Measurements from ENCODE around the gene PRDX2.
"Not testable (repeated sequence)": the region's sequence is repeated elsewhere in the genome, so short reads cannot be mapped to it uniquely, and the experiment has no call there.

PRDX2 gene

DNA sequence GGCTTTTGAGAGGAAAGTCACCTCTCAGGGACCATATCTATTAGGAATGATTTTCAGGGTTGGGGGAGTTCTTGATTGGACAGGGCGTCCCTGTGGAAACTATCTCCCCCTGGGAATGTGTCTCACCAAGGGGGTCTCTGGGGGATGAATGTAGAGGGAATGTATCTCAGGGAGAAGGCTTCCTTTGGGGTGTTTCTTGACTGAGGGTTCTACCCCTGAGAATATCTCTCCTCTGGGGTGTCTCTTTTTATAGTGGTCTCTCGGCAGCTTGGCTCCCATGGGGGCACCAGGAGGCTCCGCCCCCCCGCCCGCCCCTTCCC, 31.8 kb upstream of the PRDX2 start:
- H3K27me3 ChIP-seq (ENCODE audit: low read depth, low read length) = peaks cover 21% of the 10 kb centered on the region

DNA sequence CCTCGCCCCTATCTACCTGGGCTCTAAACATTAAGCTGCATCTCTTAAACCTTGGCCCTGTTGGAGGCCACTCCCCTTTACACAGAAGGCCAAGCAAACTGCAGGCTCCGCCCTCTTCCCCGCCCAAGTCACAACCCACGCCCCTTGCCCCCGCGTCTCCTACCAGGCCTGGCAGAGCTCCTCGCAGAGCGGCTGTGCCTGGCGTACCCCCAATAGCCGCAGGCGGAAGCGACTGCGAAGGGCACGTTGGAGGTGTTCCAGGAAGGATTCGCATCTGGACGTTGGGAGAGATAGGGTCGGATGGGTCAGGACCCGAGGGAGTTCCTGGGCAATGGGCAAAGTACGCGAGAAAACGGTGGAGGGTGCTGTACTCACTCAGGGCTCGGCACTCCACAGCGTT, 26.9 kb upstream of the PRDX2 start:
- Histone ChIP-seq H3K79me2 (ENCODE audit: low read length) (no peaks in the 10 kb centered on the region), H4K20me1 (ENCODE audit: insufficient read depth, low read length) (no peaks in the 10 kb centered on the region), H3K4me1 (ENCODE audit: low read length) (peaks cover 8% of the 10 kb centered on the region), H3K27me3 (ENCODE audit: low read depth, low read length) (peaks cover 9% of the 10 kb centered on the region; the same call in 1 of the 2 replicates), H3K36me3 (replicated peaks; ENCODE audit: low read depth, low read length) (no peaks in the 10 kb centered on the region), H3K9ac (ENCODE audit: low read length) (no peak overlapping the region), H3K27ac (ENCODE audit: low read length) (no peak overlapping the region), H3K9me3 (ENCODE audit: insufficient read depth, low read length) (no peaks in the 10 kb centered on the region), H3K4me2 (ENCODE audit: low read length) (no peak overlapping the region), H3K4me3 (ENCODE audit: low read length) (no peak overlapping the region), H2AFZ (ENCODE audit: low read depth, low read length) (no peak overlapping the region)
- TF ChIP-seq, protein P1, sequence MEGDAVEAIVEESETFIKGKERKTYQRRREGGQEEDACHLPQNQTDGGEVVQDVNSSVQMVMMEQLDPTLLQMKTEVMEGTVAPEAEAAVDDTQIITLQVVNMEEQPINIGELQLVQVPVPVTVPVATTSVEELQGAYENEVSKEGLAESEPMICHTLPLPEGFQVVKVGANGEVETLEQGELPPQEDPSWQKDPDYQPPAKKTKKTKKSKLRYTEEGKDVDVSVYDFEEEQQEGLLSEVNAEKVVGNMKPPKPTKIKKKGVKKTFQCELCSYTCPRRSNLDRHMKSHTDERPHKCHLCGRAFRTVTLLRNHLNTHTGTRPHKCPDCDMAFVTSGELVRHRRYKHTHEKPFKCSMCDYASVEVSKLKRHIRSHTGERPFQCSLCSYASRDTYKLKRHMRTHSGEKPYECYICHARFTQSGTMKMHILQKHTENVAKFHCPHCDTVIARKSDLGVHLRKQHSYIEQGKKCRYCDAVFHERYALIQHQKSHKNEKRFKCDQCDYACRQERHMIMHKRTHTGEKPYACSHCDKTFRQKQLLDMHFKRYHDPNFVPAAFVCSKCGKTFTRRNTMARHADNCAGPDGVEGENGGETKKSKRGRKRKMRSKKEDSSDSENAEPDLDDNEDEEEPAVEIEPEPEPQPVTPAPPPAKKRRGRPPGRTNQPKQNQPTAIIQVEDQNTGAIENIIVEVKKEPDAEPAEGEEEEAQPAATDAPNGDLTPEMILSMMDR (IDR thresholded peaks at IDR 0.05; ENCODE audit: low read depth, low read length) = no peak
- TF ChIP-seq EZH2phosphoT487 (IDR thresholded peaks at IDR 0.05; ENCODE audit: low read depth) = no peak

More for the DNA sequence above, 31.8 kb upstream of the PRDX2 start:
- no peaks in the 10 kb centered on the region for H3K79me2 ChIP-seq (ENCODE audit: low read length)
- H3K4me3 ChIP-seq (ENCODE audit: low read length) = peak overlapping the region; percentile 73
- H3K9ac ChIP-seq (ENCODE audit: low read length) = peak overlapping the region; percentile 31; the same call in 1 of the 2 replicates
- H3K4me1 ChIP-seq (ENCODE audit: low read length) = peaks cover 21% of the 10 kb centered on the region
- H2AFZ ChIP-seq (ENCODE audit: low read depth, low read length) = no peak overlapping the region
- peak overlapping the region; percentile 86 for H3K4me2 ChIP-seq (ENCODE audit: low read length)
- H3K27ac ChIP-seq (ENCODE audit: low read length) = no peak overlapping the region
- H3K36me3 ChIP-seq (replicated peaks; ENCODE audit: low read depth, low read length) = no peaks in the 10 kb centered on the region
- H4K20me1 ChIP-seq (ENCODE audit: insufficient read depth, low read length) = no peaks in the 10 kb centered on the region
- no peak for TF ChIP-seq EZH2phosphoT487 (IDR thresholded peaks at IDR 0.05; ENCODE audit: low read depth)
- TF ChIP-seq, protein P1 (IDR thresholded peaks at IDR 0.05; ENCODE audit: low read depth, low read length) = no peak
- H3K9me3 ChIP-seq (ENCODE audit: insufficient read depth, low read length) = no peaks in the 10 kb centered on the region

DNA sequence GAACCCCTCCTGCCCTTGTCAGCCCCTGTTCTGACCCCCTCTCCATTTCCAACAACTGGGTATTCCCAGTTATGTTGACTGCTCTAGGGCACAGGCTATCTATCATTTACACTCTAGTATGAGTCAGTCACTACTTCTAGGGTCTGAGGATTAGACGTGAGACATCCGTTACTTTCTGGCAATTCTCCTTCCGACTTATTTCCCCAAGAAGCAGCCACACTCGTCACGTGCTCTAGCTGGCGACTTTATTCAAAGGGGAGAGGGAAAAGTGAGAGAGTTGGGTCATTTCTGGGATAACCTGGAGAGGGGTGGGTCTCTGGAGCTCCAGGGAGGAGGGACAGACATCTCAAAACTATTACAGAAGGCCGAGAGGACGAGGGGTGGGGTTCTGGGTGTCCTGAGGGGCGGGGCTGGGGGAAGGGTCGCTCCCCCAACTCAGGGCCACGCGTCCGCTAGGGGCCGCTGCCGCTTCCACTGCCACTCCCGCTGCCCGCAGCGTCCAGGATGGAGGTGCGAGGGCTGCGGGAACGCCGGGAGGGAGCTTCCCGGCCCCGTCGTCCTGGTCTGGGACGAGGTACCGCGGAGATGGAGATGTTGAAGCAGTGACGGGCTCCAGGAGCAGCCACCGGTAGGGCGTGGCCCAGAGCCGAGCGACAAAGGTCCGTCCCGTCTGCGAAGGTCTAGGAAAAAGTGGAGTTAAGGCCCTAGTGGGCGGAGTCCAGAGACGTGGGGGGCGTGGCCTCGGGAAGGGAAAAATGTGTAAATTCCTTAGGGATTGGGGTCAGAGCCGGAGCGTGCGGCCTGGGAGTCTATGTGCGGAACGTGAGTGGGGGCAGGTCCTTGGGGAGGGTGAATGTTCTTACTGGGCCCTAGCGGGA, 23.9 kb upstream of the PRDX2 start:
- H3K27ac ChIP-seq (ENCODE audit: low read length) = no peak overlapping the region
- no peaks in the 10 kb centered on the region for H3K79me2 ChIP-seq (ENCODE audit: low read length)
- no peak overlapping the region for H3K4me2 ChIP-seq (ENCODE audit: low read length)
- no peaks in the 10 kb centered on the region for H3K27me3 ChIP-seq (ENCODE audit: low read depth, low read length)
- no peaks in the 10 kb centered on the region for H4K20me1 ChIP-seq (ENCODE audit: insufficient read depth, low read length)
- no peak overlapping the region for H2AFZ ChIP-seq (ENCODE audit: low read depth, low read length)
- H3K4me1 ChIP-seq (ENCODE audit: low read length) = no peaks in the 10 kb centered on the region
- H3K9ac ChIP-seq (ENCODE audit: low read length) = no peak overlapping the region
- no peak overlapping the region for H3K4me3 ChIP-seq (ENCODE audit: low read length)
- H3K36me3 ChIP-seq (replicated peaks; ENCODE audit: low read depth, low read length) = no peaks in the 10 kb centered on the region
- H3K9me3 ChIP-seq (ENCODE audit: insufficient read depth, low read length) = no peaks in the 10 kb centered on the region
- no peak for TF ChIP-seq EZH2phosphoT487 (IDR thresholded peaks at IDR 0.05; ENCODE audit: low read depth)

DNA sequence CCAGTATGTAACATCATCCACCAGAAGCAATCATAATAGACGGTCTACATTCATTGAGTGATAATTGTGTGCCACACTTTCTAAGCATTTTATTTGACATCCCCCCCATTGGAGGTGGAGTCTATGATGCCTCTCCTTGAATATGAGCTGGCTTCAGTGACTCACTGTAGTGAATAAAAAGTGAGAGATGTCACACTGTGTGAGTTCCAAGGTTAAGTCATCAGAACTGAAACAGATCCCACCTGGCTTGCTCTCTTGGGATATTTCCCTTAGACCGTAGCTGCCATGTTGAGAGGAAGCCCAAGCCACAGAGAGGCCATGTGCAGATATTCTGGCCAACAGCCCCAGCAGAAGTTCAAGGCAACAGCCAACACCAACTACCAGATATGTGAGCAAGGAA, 20.2 kb upstream of the PRDX2 start:
- TF ChIP-seq, protein P1 (IDR thresholded peaks at IDR 0.05; ENCODE audit: low read depth, low read length) = no peak
- no peak for TF ChIP-seq EZH2phosphoT487 (IDR thresholded peaks at IDR 0.05; ENCODE audit: low read depth)
- no peaks in the 10 kb centered on the region for H3K36me3 ChIP-seq (replicated peaks; ENCODE audit: low read depth, low read length)

DNA sequence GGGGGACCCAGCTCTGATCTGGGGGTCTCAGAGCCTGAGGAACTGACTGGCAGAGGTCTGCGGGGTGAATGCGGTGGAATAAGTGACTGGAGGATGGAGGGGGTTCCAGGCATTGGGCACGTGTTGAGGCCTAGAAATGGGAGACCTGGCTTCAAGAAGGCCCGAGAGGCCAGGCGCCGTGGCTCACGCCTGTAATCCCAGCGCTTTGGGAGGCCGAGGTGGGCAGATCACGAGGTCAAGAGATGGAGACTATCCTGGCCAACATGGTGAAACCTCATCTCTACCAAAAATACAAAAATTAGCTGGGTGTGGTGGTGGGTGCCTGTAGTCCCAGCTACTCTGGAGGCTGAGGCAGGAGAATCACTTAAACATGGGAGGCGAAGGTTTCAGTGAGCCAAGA, 16.2 kb upstream of the PRDX2 start:
- H3K79me2 ChIP-seq (ENCODE audit: low read length); H3K4me2 ChIP-seq (ENCODE audit: low read length); H3K27me3 ChIP-seq (ENCODE audit: low read depth, low read length); H3K4me3 ChIP-seq (ENCODE audit: low read length); H2AFZ ChIP-seq (ENCODE audit: low read depth, low read length); H3K27ac ChIP-seq (ENCODE audit: low read length); H3K9ac ChIP-seq (ENCODE audit: low read length); H4K20me1 ChIP-seq (ENCODE audit: insufficient read depth, low read length); H3K9me3 ChIP-seq (ENCODE audit: insufficient read depth, low read length): not testable (repeated sequence)
- Histone ChIP-seq H3K36me3 (replicated peaks; ENCODE audit: low read depth, low read length) (peaks cover 15% of the 10 kb centered on the region), H3K4me1 (ENCODE audit: low read length) (peaks cover 10% of the 10 kb centered on the region)

More for the DNA sequence above, 20.2 kb upstream of the PRDX2 start:
- no peak overlapping the region for H2AFZ ChIP-seq (ENCODE audit: low read depth, low read length)
- H4K20me1 ChIP-seq (ENCODE audit: insufficient read depth, low read length) = no peaks in the 10 kb centered on the region
- no peak overlapping the region for H3K4me3 ChIP-seq (ENCODE audit: low read length)
- no peak overlapping the region for H3K9ac ChIP-seq (ENCODE audit: low read length)
- no peaks in the 10 kb centered on the region for H3K27me3 ChIP-seq (ENCODE audit: low read depth, low read length)
- H3K4me1 ChIP-seq (ENCODE audit: low read length) = peaks cover 10% of the 10 kb centered on the region
- H3K79me2 ChIP-seq (ENCODE audit: low read length) = no peaks in the 10 kb centered on the region
- no peaks in the 10 kb centered on the region for H3K9me3 ChIP-seq (ENCODE audit: insufficient read depth, low read length)
- no peak overlapping the region for H3K27ac ChIP-seq (ENCODE audit: low read length)
- no peak overlapping the region for H3K4me2 ChIP-seq (ENCODE audit: low read length)

DNA sequence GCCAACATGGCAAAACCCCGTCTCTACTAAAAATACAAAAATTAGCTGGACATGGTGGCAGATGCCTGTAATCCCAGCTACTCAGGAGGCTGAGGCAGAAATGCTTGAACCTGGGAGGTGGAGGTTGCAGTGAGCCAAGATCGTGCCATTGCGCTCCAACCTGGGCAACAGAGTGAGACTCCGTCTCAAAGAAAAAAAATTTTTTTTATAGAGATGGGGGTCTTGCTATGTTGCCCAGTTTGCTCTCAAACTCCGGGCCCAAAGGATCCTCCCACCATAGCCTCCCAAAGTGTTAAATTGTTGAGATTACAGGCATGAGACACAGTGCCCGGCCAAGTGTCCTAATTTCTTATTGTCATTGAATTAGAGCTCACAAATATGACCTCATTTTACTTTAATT, 15.6 kb upstream of the PRDX2 start:
- H3K9me3 ChIP-seq (ENCODE audit: insufficient read depth, low read length); H3K4me2 ChIP-seq (ENCODE audit: low read length); H4K20me1 ChIP-seq (ENCODE audit: insufficient read depth, low read length); H3K79me2 ChIP-seq (ENCODE audit: low read length); H2AFZ ChIP-seq (ENCODE audit: low read depth, low read length); H3K9ac ChIP-seq (ENCODE audit: low read length); H3K27ac ChIP-seq (ENCODE audit: low read length); H3K27me3 ChIP-seq (ENCODE audit: low read depth, low read length); H3K4me3 ChIP-seq (ENCODE audit: low read length): not testable (repeated sequence)
- Histone ChIP-seq H3K36me3 (replicated peaks; ENCODE audit: low read depth, low read length) (peaks cover 15% of the 10 kb centered on the region), H3K4me1 (ENCODE audit: low read length) (peaks cover 10% of the 10 kb centered on the region)
